PC-3 (cell line): Measurements from ENCODE around the gene KCTD16. TPM values are rescaled to one million over a fixed set of nuclear protein-coding genes. Genes with fewer than 3 reads are reported as not detected.

ENCODE experiments used
- ATAC-seq: fragments of 200-7000 bp; cut with Tn5 transposase; 2 replicates; pipeline ENCODE4 v1.9.1; 2020; ENCODE audit warnings: mild to moderate bottlenecking, moderate library complexity
- BruUV-seq: library from RNA; stranded (reverse); fragments of 400-500 nt; replicated peaks from 2 replicates; lab custom pipeline; 2021; lab: Mats Ljungman, UMichigan
- CTCF ChIA-PET: fragments of 300-600 bp; sonication (Branson Sonifier 250); formaldehyde crosslinking; loops from one replicate; lab custom pipeline; 2022; ENCODE audit warnings: antibody characterized with exemption; lab: Charles Lee
- POLR2A ChIA-PET: fragments of 300-600 bp; sonication (Branson Sonifier 250); formaldehyde crosslinking; loops from one replicate; lab custom pipeline; 2022; ENCODE audit warnings: antibody characterized with exemption; ENCODE audit not compliant: unreplicated experiment; lab: Charles Lee
- DNase-seq: peaks from one replicate; pipeline ENCODE4 v3.0.0-alpha.2; 2015
- H2AFZ ChIP-seq: fragments of 300-600 bp; sonication (generic); 2 replicates; pipeline ENCODE4 v1.6.0; 2016; ENCODE audit warnings: antibody characterized with exemption, low read length
- H3F3A ChIP-seq: fragments of 300-600 bp; sonication (generic); one replicate; pipeline ENCODE4 v1.6.0; 2017; ENCODE audit warnings: antibody characterized with exemption, low read length, control low read depth, mild to moderate bottlenecking; ENCODE audit not compliant: unreplicated experiment
- H3K27ac ChIP-seq: fragments of 300-600 bp; sonication (generic); 2 replicates; pipeline ENCODE4 v1.5.1; 2016; ENCODE audit warnings: mild to moderate bottlenecking, low read length
- H3K27me3 ChIP-seq: fragments of 300-600 bp; sonication (generic); 2 replicates; pipeline ENCODE4 v1.6.1; 2016; ENCODE audit warnings: low read length, mixed read lengths
- H3K36me3 ChIP-seq: fragments of 300-600 bp; sonication (generic); 2 replicates; pipeline ENCODE4 v1.6.1; 2016; ENCODE audit warnings: low read depth, mixed run types, low read length, mixed read lengths
- H3K4me1 ChIP-seq: fragments of 300-600 bp; sonication (generic); 2 replicates; pipeline ENCODE4 v1.5.1; 2016; ENCODE audit warnings: low read length; ENCODE audit not compliant: insufficient read depth
- H3K4me2 ChIP-seq: fragments of 300-600 bp; sonication (generic); 2 replicates; pipeline ENCODE4 v1.6.0; 2016; ENCODE audit warnings: low read length
- H3K4me3 ChIP-seq: fragments of 300-600 bp; sonication (generic); 2 replicates; pipeline ENCODE4 v1.5.1; 2016; ENCODE audit warnings: mild to moderate bottlenecking, low read length, mixed read lengths
- H3K79me2 ChIP-seq: fragments of 300-600 bp; sonication (generic); 2 replicates; pipeline ENCODE4 v1.6.1; 2017; ENCODE audit warnings: low read length, mixed read lengths
- H3K9ac ChIP-seq: fragments of 300-600 bp; sonication (generic); 2 replicates; pipeline ENCODE4 v1.6.0; 2016; ENCODE audit warnings: mild to moderate bottlenecking, low read length
- H3K9me2 ChIP-seq: fragments of 300-600 bp; sonication (generic); replicated peaks from 2 replicates; pipeline ENCODE4 v1.6.1; 2016; ENCODE audit warnings: mixed run types, low read length, mixed read lengths
- H3K9me3 ChIP-seq: fragments of 300-600 bp; sonication (generic); 2 replicates; pipeline ENCODE4 v1.6.1; 2016; ENCODE audit warnings: low read length, mixed read lengths
- H4K20me1 ChIP-seq: fragments of 300-600 bp; sonication (generic); 2 replicates; pipeline ENCODE4 v1.6.1; 2016; ENCODE audit warnings: low read length, mixed read lengths
- EZH2 ChIP-seq: fragments of 300-600 bp; sonication (generic); IDR thresholded peaks from one replicate; pipeline ENCODE4 v1.6.1; 2017; ENCODE audit warnings: antibody characterized with exemption, mild to moderate bottlenecking, low read length; ENCODE audit not compliant: unreplicated experiment
- EZH2phosphoT487 ChIP-seq: fragments of 300-600 bp; sonication (generic); IDR thresholded peaks from 2 replicates; pipeline ENCODE4 v1.6.1; 2018; ENCODE audit warnings: mild to moderate bottlenecking, antibody characterized with exemption, low read length, borderline replicate concordance
- intact Hi-C: fragments of 100-400 bp; cut with micrococcal nuclease; formaldehyde crosslinking; loops from 2 replicates; pipeline ENCODE4 v1.9.0; 2023
- total RNA-seq: library from RNA; depleted of rRNA; stranded (reverse); fragments of >200 nt; gene quantifications from 2 replicates; pipeline ENCODE4 v1.2.3, GENCODE V29; 2014
- TF ChIP-seq, protein P1 (sequence below): fragments of 300-600 bp; sonication (generic); conservative IDR thresholded peaks from 2 replicates; pipeline ENCODE4 v1.5.1; 2017; ENCODE audit warnings: antibody characterized with exemption, low read depth, mild to moderate bottlenecking, low read length

Gene KCTD16
- total RNA-seq, 1 experiment from 2014 or later, result not detected

DNA sequence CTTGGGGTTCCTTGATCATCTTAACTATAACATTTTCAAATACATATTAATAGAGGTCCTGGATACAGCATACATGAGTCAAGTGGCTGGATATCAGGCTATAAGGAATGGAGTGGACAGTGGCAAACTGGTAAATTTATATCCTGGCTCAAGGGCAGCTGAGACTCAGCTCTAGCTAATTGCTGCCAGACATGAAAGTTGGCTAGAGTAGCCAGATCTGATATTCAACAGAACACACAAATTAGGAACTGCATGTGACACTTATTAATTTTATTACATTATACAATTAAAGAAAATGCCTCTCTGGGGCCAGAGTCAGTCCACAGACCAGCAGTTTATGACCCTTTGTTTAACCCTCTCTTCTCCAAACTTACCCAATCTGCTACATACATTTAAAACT lies 206.5 kb downstream of the KCTD16 start:
- Histone ChIP-seq H3K9me3 (no peaks in the 10 kb centered on the region), H3K36me3 (no peaks in the 10 kb centered on the region), H3K27me3 (no peaks in the 10 kb centered on the region; the same call in 1 of the 2 replicates), H3K27ac (no peak overlapping the region), H4K20me1 (no peaks in the 10 kb centered on the region), H2AFZ (no peak overlapping the region), H3K9me2 (no peaks in the 10 kb centered on the region), H3K79me2 (no peaks in the 10 kb centered on the region), H3K4me2 (no peak overlapping the region), H3K9ac (no peak overlapping the region), H3K4me3 (no peak overlapping the region), H3K4me1 (no peaks in the 10 kb centered on the region), H3F3A (no peaks in the 10 kb centered on the region)
- TF ChIP-seq, protein P1, sequence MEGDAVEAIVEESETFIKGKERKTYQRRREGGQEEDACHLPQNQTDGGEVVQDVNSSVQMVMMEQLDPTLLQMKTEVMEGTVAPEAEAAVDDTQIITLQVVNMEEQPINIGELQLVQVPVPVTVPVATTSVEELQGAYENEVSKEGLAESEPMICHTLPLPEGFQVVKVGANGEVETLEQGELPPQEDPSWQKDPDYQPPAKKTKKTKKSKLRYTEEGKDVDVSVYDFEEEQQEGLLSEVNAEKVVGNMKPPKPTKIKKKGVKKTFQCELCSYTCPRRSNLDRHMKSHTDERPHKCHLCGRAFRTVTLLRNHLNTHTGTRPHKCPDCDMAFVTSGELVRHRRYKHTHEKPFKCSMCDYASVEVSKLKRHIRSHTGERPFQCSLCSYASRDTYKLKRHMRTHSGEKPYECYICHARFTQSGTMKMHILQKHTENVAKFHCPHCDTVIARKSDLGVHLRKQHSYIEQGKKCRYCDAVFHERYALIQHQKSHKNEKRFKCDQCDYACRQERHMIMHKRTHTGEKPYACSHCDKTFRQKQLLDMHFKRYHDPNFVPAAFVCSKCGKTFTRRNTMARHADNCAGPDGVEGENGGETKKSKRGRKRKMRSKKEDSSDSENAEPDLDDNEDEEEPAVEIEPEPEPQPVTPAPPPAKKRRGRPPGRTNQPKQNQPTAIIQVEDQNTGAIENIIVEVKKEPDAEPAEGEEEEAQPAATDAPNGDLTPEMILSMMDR, result no peak
- TF ChIP-seq EZH2phosphoT487 (no peak), EZH2 (no peak)
- ChIA-PET POLR2A (no interaction called here), CTCF (no interaction called here)
- no peak for DNase-seq
- no TSS peak for BruUV-seq
- intact Hi-C loops, result no loop called here
- no peak for ATAC-seq

GRCh38 chr5:144378681-144379080 lies 208.0 kb downstream of the KCTD16 start:
- no peak overlapping the region for H3K27ac ChIP-seq
- no peak overlapping the region for H2AFZ ChIP-seq
- CTCF ChIA-PET, result no interaction called here
- H3K4me3 ChIP-seq, result no peak overlapping the region
- no peak for ATAC-seq
- no peaks in the 10 kb centered on the region for H3K9me3 ChIP-seq
- no TSS peak for BruUV-seq
- intact Hi-C loops, result no loop called here
- TF ChIP-seq EZH2 (no peak), EZH2phosphoT487 (no peak)
- TF ChIP-seq, protein P1, result no peak
- no peaks in the 10 kb centered on the region for H4K20me1 ChIP-seq
- DNase-seq, result no peak
- H3K27me3 ChIP-seq, result no peaks in the 10 kb centered on the region; the same call in 1 of the 2 replicates
- no peaks in the 10 kb centered on the region for H3K79me2 ChIP-seq
- no peaks in the 10 kb centered on the region for H3F3A ChIP-seq
- H3K4me1 ChIP-seq, result no peaks in the 10 kb centered on the region
- H3K4me2 ChIP-seq, result no peak overlapping the region
- H3K36me3 ChIP-seq, result no peaks in the 10 kb centered on the region
- POLR2A ChIA-PET, result no interaction called here
- no peak overlapping the region for H3K9ac ChIP-seq
- H3K9me2 ChIP-seq, result no peaks in the 10 kb centered on the region

DNA sequence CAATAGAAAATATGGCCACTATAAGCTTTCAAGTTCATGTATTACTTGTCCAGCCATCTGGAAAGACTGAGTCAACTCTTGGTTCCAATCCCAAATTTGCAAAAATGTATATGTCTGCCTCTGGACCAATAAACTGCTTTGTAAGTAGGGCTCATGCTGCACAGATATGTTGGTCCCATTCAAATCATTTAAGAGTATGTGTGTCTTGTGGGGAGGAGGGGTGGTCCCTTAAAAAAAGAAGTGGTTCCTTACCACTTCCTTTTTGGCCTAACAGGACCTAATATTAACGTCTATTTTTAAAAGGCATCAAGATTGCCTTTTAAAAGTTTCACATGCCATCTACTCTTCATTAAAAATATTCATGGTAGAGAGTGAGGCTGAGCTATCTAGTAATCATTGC lies 214.9 kb downstream of the KCTD16 start:
- Histone ChIP-seq H3K27me3 (no peaks in the 10 kb centered on the region), H3K4me1 (no peaks in the 10 kb centered on the region), H3F3A (no peaks in the 10 kb centered on the region), H3K79me2 (no peaks in the 10 kb centered on the region), H3K9me3 (no peaks in the 10 kb centered on the region), H2AFZ (no peak overlapping the region), H3K36me3 (no peaks in the 10 kb centered on the region), H4K20me1 (no peaks in the 10 kb centered on the region), H3K9me2 (no peaks in the 10 kb centered on the region), H3K4me3 (no peak overlapping the region), H3K4me2 (no peak overlapping the region), H3K27ac (no peak overlapping the region), H3K9ac (no peak overlapping the region)
- ChIA-PET CTCF (no interaction called here), POLR2A (no interaction called here)
- ATAC-seq (no peak), DNase-seq (no peak)
- intact Hi-C loops, result no loop called here
- no TSS peak for BruUV-seq
- no peak for TF ChIP-seq EZH2phosphoT487
- no peak for TF ChIP-seq EZH2
- TF ChIP-seq, protein P1, result no peak
